ENCODE measurements around the gene HSD17B4.
A peak's percentile ranks its signal among the peaks of the same experiment; 100 is the strongest.
"Not testable (repeated sequence)": the region's sequence is repeated elsewhere in the genome, so short reads cannot be mapped to it uniquely, and the experiment has no call there.

Gene HSD17B4

DNA sequence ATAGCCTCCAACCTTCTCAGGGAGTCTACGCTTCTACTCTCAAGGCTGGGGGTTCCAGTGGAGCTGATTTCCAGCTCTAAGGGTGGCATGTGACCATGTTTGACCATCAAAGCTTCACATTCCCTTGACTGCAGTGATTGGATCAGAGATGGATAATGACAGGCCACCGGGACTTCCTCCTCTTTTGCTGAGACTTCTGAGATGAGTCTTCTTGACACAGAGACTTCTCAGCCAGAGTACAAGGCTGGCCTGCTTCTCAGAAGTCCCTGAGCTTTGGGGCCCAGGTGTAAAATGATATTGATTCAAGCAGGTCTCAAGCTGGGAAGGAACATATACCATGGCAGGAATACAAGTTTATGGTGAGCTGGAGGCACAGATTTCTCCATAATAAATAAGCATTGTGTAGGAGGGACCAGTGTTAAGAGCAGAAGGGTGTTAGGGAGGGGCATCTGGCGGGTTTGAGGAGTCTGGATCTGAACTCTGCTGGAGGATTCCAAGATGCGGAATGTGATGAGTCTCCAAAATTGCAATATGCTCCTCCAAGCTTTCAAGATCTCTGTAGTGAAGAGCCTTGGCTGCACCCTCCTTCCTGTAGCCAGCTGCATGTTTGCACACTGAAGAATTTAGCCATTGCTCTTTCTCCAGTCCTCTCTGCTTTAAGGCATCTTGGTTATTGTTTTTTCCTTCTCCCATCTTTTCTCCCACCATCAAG is 41.7 kb upstream of the HSD17B4 start:
- no peak overlapping the region for H3K27ac ChIP-seq
- TF ChIP-seq ZFX (IDR thresholded peaks at IDR 0.05; ENCODE audit: borderline replicate concordance) = no peak
- TF ChIP-seq, protein P1, sequence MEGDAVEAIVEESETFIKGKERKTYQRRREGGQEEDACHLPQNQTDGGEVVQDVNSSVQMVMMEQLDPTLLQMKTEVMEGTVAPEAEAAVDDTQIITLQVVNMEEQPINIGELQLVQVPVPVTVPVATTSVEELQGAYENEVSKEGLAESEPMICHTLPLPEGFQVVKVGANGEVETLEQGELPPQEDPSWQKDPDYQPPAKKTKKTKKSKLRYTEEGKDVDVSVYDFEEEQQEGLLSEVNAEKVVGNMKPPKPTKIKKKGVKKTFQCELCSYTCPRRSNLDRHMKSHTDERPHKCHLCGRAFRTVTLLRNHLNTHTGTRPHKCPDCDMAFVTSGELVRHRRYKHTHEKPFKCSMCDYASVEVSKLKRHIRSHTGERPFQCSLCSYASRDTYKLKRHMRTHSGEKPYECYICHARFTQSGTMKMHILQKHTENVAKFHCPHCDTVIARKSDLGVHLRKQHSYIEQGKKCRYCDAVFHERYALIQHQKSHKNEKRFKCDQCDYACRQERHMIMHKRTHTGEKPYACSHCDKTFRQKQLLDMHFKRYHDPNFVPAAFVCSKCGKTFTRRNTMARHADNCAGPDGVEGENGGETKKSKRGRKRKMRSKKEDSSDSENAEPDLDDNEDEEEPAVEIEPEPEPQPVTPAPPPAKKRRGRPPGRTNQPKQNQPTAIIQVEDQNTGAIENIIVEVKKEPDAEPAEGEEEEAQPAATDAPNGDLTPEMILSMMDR (IDR thresholded peaks at IDR 0.05) = no peak

DNA sequence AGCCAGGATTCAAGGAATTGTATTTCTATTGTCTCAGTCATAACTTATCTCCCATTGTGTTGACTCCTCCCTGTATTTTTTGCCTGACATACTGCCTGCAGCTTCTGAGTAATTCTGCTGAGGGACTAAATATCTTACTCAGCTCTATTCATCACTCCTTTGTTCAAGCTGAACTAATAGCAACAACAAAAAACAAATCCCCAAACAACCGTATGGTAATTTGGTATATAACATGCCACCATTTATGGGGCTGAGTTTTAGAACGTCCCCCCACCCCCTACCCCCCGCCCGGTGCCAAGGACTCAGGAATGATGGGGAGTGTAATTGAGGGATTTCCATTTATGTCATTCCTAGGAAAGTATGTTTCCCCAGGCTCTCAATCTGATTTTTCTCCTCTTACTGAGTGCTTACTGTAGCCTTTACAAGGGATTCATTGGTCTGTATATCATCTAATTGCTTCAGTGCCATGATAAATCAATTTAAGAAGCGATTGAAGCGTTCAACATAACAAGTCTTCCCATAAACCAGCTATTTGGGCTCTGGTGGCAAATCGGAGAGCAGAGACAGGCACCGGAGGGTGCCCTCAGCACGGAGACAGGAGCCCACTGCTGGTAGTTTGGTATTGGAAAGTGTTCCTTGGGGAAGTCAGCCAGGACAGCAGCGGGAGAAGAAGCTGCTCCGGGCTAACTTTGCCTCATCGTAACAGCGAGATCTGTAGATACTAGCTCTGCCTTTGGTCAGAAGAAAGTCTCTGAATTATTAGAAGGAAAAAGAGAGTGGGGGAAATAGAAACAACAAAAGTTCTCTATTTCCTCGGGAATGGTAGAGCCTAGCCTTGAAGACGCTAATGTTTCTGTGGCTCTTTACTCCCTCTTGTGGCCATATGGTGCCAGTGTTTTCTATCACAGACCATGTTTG is 40.7 kb upstream of the HSD17B4 start:
- peak overlapping the region; percentile 34; the same call in 1 of the 2 replicates for H3K27ac ChIP-seq
- TF ChIP-seq, protein P1 (IDR thresholded peaks at IDR 0.05) = peak; percentile 94
- TF ChIP-seq ZFX (IDR thresholded peaks at IDR 0.05; ENCODE audit: borderline replicate concordance) = no peak

DNA sequence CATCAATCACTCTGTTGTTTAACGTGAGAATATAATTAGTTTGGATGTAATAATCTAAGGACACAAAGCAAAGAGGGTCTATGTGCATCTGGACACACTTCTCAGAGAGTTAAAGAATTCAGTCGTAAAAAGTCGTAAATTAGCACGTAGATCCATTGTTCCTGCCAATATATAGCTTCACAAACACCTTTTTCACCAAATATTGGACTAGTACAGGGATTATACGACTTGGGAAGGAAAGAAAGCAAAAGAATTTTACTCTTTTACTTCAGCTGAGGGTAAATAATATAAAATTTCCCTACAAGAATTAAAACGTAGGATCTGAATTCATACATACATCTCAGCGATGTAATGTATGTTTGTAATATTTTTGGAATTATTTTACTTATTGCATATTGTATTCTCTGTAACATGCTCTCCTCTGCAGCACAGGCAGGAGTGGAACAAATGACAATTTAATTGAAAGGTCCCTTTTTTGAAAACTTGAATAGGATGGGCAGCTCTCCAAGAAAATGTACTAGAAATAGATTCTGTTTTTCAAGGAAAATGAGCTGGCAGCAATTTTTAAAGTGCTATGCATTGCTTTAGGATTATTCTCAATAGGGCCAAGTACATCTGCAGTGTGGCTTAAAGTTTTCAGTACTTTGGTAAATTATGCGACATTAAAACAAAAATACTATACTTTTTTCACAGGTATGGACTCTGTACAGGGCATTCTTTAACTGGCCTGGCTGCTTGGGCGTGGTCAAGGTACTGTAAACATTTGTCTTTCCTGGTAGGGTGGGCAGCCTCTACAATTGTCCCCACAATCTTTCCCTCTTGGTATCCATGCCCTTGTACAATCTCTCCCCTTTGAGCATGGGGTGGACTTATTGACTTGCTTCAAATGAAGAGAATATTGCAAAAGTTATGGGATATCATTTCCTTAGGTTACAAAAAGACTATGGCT is 39.7 kb upstream of the HSD17B4 start:
- no peak for TF ChIP-seq ZFX (IDR thresholded peaks at IDR 0.05; ENCODE audit: borderline replicate concordance)
- TF ChIP-seq, protein P1 (IDR thresholded peaks at IDR 0.05) = peak; percentile 66
- peak overlapping the region; percentile 34; the same call in 1 of the 2 replicates for H3K27ac ChIP-seq

DNA sequence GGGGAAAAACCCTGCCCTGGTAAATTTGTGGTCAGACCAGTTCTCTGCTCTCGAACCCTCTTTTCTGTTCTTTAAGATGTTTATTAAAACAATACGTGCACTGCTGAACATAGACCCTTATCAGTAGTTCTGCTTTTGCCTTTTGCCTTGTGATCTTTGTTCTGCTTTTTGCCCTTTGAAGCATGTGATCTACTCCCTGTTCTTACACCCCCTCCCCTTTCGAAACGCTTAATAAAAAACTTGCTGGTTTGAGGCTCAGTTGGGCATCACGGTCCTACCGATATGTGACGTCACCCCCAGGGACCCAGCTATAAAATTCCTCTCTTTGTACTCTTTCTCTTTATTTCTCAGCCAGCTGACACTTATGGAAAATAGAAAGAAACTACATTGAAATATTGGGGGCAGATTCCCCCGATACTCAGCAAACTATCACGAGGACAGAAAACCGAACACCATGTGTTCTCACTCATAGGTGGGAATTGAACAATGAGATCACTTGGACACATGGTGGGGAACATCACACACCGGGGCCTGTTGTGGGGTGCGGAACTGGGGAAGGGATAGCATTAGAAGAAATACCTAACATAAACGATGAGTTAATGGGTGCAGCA is 38.1 kb upstream of the HSD17B4 start:
- not testable (repeated sequence) for H3K27ac ChIP-seq

DNA sequence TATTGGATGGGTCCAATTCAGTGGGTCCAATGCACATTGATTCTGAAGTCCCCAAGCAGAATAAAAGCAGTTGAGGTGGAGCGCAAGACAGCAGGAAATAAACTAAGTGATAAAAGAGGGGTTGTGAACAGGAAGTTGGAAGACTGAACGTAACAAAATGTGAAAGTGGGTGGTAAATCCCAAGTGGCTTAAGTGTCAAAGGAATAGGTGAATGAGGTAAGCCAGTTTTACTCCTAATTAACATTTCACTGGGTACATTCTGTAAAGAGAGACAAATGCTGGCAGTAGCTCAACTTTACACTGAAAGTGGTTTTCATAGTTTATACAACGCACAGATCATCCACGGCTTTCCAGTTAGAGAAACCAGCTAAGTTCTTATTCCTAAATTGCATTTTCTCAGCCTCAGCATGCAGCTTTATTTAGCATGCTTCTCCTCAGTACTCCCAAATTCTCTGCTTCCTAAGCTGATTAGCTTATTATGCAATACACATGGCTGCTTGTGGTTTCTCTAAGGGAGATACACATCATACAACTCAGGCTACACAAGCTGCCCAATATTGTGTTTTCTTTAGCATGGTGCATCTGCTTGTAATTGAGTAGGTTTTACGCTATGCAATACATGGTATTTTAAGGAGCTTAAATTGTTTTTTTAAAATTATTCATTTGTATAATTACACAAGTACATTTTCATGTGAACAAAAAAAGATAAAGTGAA is 34.2 kb upstream of the HSD17B4 start:
- TF ChIP-seq, protein P1 (IDR thresholded peaks at IDR 0.05) = no peak
- no peak for TF ChIP-seq ZFX (IDR thresholded peaks at IDR 0.05; ENCODE audit: borderline replicate concordance)
- H3K27ac ChIP-seq = no peak overlapping the region

DNA sequence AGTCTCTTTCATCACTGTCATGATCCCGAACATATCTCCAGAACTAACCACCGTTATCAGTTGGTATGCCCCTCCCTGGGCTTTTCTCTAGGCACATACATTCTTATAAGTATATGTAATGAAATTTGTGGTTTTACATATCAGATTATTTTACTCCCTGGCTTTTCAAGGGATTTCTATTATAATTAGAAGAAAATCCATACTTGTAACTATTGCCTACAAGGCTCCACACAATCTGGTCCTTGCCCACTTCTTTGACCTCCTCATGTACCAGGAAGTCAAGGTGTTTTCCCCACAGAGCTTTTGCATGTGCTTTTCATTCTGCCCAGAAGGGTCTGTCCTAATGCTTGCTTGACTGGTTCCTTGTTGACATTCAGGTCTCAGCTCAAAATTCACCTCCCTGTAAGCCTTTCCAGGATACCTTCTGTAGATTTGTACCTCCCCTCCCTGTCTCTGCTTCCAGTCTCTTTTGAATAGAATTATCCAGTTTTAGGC is 33.6 kb upstream of the HSD17B4 start:
- no peak for TF ChIP-seq ZFX (IDR thresholded peaks at IDR 0.05; ENCODE audit: borderline replicate concordance)
- TF ChIP-seq, protein P1 (IDR thresholded peaks at IDR 0.05) = no peak
- no peak overlapping the region for H3K27ac ChIP-seq

Measured in 22Rv1 (cell line).